Activated B cell treated with CpG ODN at 0.5 μM for 24 hours (primary cell): ENCODE data around the gene MYL4. TPM values are rescaled to one million over a fixed set of nuclear protein-coding genes. Genes with fewer than 3 reads are reported as not detected.

Experiments used
- ATAC-seq: fragments of 200-7000 bp; cut with Tn5 transposase; one replicate; pipeline ENCODE4 v1.10.0; 2021; ENCODE audit warnings: low read depth, mild to moderate bottlenecking, moderate library complexity
- CTCF ChIA-PET: fragments of 350-600 bp; sonication (Branson Sonifier 250); formaldehyde crosslinking; loops from one replicate; lab custom pipeline; 2021; ENCODE audit warnings: antibody characterized with exemption; lab: Charles Lee
- POLR2A ChIA-PET: fragments of 350-600 bp; sonication (Branson Sonifier 250); formaldehyde crosslinking; loops from one replicate; lab custom pipeline; 2021; ENCODE audit warnings: antibody characterized with exemption; lab: Charles Lee
- DNase-seq: peaks from one replicate; pipeline ENCODE4 v3.0.0; 2022
- H3K27ac Mint-ChIP-seq: one replicate; pipeline ENCODE4 v1.8.0; 2020; ENCODE audit warnings: mixed read lengths
- H3K27me3 Mint-ChIP-seq: one replicate; pipeline ENCODE4 v1.8.0; 2021; ENCODE audit warnings: mixed read lengths
- H3K36me3 Mint-ChIP-seq: one replicate; pipeline ENCODE4 v1.8.0; 2021; ENCODE audit warnings: low read depth, mixed read lengths
- H3K4me1 Mint-ChIP-seq: one replicate; pipeline ENCODE4 v1.8.0; 2021; ENCODE audit warnings: mixed read lengths
- H3K4me3 Mint-ChIP-seq: one replicate; pipeline ENCODE4 v1.8.0; 2020; ENCODE audit warnings: mild to moderate bottlenecking, mixed read lengths
- H3K9me3 Mint-ChIP-seq: one replicate; pipeline ENCODE4 v1.8.0; 2020; ENCODE audit warnings: mixed read lengths
- CTCF ChIP-seq: fragments of 200-600 bp; IDR thresholded peaks from one replicate; pipeline ENCODE4 v1.8.0; 2022; ENCODE audit warnings: antibody characterized with exemption, mild to moderate bottlenecking
- intact Hi-C: fragments of 100-400 bp; cut with micrococcal nuclease; formaldehyde crosslinking; loops from one replicate; pipeline ENCODE4 v1.15.1; 2024
- total RNA-seq: library from RNA; stranded (reverse); gene quantifications from 2 replicates; pipeline ENCODE4 v1.2.3, GENCODE V29; 2022

The MYL4 gene
- total RNA-seq, 1 donor from 2014 or later = not detected

- peak overlapping the region; percentile 74 for H3K27ac Mint-ChIP-seq
- H3K9me3 Mint-ChIP-seq = no peaks in the 10 kb centered on the region
- ATAC-seq (no peak), DNase-seq (no peak)
- POLR2A ChIA-PET = interaction anchor here (0.6 to 2.1 kb wide), 7 partner anchors 12 to 134 kb away, joined by 3 to 13 read pairs (median 4); partner anchors contain the start of gene EFCAB13
- CTCF ChIA-PET = interaction anchor here (0.7 to 1.4 kb wide), 3 partner anchors 25 to 61 kb away, joined by 4 to 6 read pairs (median 5); no protein-coding TSS in a partner anchor
- no peak for TF ChIP-seq CTCF
- H3K36me3 Mint-ChIP-seq = peaks cover 3% of the 10 kb centered on the region
- intact Hi-C loops = loop anchor here (1.0 to 10.0 kb wide), 3 partner anchors 8 to 640 kb away; partner anchors contain the start of gene SP2
- peaks cover 17% of the 10 kb centered on the region for H3K4me1 Mint-ChIP-seq
- H3K27me3 Mint-ChIP-seq = no peaks in the 10 kb centered on the region
- peak overlapping the region; percentile 91 for H3K4me3 Mint-ChIP-seq
Observed at GRCh38 chr17:47254403-47254943, 45.3 kb downstream of the MYL4 start.

GRCh38 chr17:47257651-47258339 is 48.6 kb downstream of the MYL4 start:
- intact Hi-C loops = loop anchor here (10.0 kb wide), 1 partner anchor 637 kb away; the partner anchor contains the start of gene SP2
- POLR2A ChIA-PET = no interaction called here
- CTCF ChIA-PET = interaction anchor here (1.2 kb wide), 1 partner anchor 58 kb away, joined by 3 read pairs; no protein-coding TSS in a partner anchor
- Mint-ChIP-seq H3K9me3 (no peaks in the 10 kb centered on the region), H3K36me3 (peaks cover 3% of the 10 kb centered on the region), H3K27me3 (no peaks in the 10 kb centered on the region), H3K4me3 (no peak overlapping the region), H3K4me1 (peaks cover 27% of the 10 kb centered on the region), H3K27ac (no peak overlapping the region)
- DNase-seq = no peak
- no peak for ATAC-seq
- TF ChIP-seq CTCF = no peak

- TF ChIP-seq CTCF = no peak
- ChIA-PET CTCF (interaction anchor here (1.4 kb wide), 1 partner anchor 53 kb away, joined by 3 read pairs; no protein-coding TSS in a partner anchor), POLR2A (no interaction called here)
- H3K36me3 Mint-ChIP-seq = no peaks in the 10 kb centered on the region
- no peak overlapping the region for H3K27ac Mint-ChIP-seq
- ATAC-seq (no peak), DNase-seq (no peak)
- no peak overlapping the region for H3K4me3 Mint-ChIP-seq
- no peaks in the 10 kb centered on the region for H3K9me3 Mint-ChIP-seq
- intact Hi-C loops = loop anchor here (1.0 kb wide), 1 partner anchor 8 kb away; no protein-coding TSS in a partner anchor
- no peaks in the 10 kb centered on the region for H3K27me3 Mint-ChIP-seq
- H3K4me1 Mint-ChIP-seq = peaks cover 30% of the 10 kb centered on the region
Observed at GRCh38 chr17:47262586-47262985, 53.4 kb downstream of the MYL4 start.

- no peak for ATAC-seq
- H3K36me3 Mint-ChIP-seq = no peaks in the 10 kb centered on the region
- H3K4me3 Mint-ChIP-seq = no peak overlapping the region
- ChIA-PET CTCF (no interaction called here), POLR2A (no interaction called here)
- no peak for TF ChIP-seq CTCF
- peaks cover 29% of the 10 kb centered on the region for H3K4me1 Mint-ChIP-seq
- no peak overlapping the region for H3K27ac Mint-ChIP-seq
- intact Hi-C loops = no loop called here
- DNase-seq = no peak
- H3K9me3 Mint-ChIP-seq = peaks cover under 1% of the 10 kb centered on the region
- no peaks in the 10 kb centered on the region for H3K27me3 Mint-ChIP-seq
Observed at GRCh38 chr17:47264166-47264565, 55.0 kb downstream of the MYL4 start.
